ENCODE data around the gene ZGPAT.

DNA sequence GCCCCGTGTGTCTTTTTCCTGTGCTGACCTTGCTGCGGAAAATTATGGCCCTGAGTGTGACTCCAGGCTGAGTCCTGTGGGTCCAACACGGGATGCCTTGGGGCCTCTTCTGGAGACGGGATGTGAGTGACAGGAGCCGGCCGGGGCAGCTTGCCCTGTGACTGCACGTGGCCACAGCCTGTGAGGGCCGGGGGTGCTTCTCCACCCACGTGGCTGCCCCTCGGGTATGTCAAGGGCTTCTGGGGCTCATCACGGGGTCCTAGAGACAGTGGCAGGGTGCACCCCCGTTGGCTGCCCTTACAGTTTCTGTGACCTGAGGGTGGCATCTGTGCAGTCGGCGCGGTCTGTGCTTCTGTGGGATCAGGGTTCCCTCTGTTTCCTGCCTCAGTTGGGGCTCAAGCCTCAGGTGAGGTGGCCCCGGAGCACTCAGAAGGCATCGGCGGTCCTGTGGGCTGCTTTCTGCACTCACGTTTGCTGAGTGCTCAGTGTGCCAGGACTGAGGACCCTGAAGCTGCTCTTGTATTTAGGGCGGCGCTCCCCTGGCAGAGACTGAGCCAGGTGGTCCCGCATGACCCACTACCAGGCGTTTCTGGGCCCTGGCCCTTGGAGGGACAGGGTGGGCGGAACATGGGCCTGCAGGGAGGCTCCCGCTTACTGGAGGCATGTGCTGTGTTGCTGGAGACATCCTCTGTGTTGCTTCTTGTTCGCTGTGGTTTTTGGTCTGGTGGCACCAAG is 44.3 kb upstream of the ZGPAT start:
- no peak for TF ChIP-seq CTCF (IDR thresholded peaks at IDR 0.05; ENCODE audit: extremely low read depth in 1 of 2, insufficient read depth in 1 of 2, low read depth in 1 of 2, low read length in 2 of 2)
- no peak for TF ChIP-seq POLR2A (IDR thresholded peaks at IDR 0.05; ENCODE audit: low read depth, low read length)
- no peak for TF ChIP-seq EZH2 (IDR thresholded peaks at IDR 0.05; ENCODE audit: borderline replicate concordance, low read depth, low read length, severe bottlenecking)
- TF ChIP-seq MAX (IDR thresholded peaks at IDR 0.05; ENCODE audit: insufficient read depth, insufficient read length): no peak
- TF ChIP-seq POLR2AphosphoS5 (IDR thresholded peaks at IDR 0.05; ENCODE audit: insufficient read depth, low read depth, low read length): no peak
- no peak for TF ChIP-seq JUN (IDR thresholded peaks at IDR 0.05; ENCODE audit: borderline replicate concordance, insufficient read depth, insufficient read length, low read depth)
- TF ChIP-seq FOS (IDR thresholded peaks at IDR 0.05; ENCODE audit: borderline replicate concordance, insufficient read depth, low read length): no peak
